Activated naive CD8-positive, alpha-beta T cell treated with anti-CD3 and anti-CD28 coated beads, Interleukin-2, amount 10 ng/mL, durations not matched to agents 7 days and 5 days (primary cell): Measurements from ENCODE around the gene NSUN7. TPM values are rescaled to one million over a fixed set of nuclear protein-coding genes. Genes with fewer than 3 reads are reported as not detected.
A peak's percentile ranks its signal among the peaks of the same experiment; 100 is the strongest.

Experiments
- ATAC-seq: fragments of 150-1000 bp; cut with Tn5 transposase; one replicate; pipeline ENCODE4 v1.10.0; 2021; ENCODE audit warnings: low read depth, moderate library complexity
- POLR2A ChIA-PET: fragments of 350-600 bp; sonication (Branson Sonifier 250); formaldehyde crosslinking; loops from one replicate; lab custom pipeline; 2021; ENCODE audit warnings: antibody characterized with exemption; lab: Charles Lee
- DNase-seq: peaks from one replicate; pipeline ENCODE4 v3.0.0; 2021
- H3K27ac Mint-ChIP-seq: one replicate; pipeline ENCODE4 v1.8.0; 2022; ENCODE audit warnings: mild to moderate bottlenecking, mixed read lengths
- H3K27me3 Mint-ChIP-seq: one replicate; pipeline ENCODE4 v1.8.0; 2022; ENCODE audit warnings: mild to moderate bottlenecking, moderate library complexity, mixed read lengths
- H3K36me3 Mint-ChIP-seq: one replicate; pipeline ENCODE4 v1.8.0; 2021; ENCODE audit warnings: mild to moderate bottlenecking, mixed read lengths
- H3K4me1 Mint-ChIP-seq: one replicate; pipeline ENCODE4 v1.8.0; 2021; ENCODE audit warnings: mixed read lengths
- H3K4me3 Mint-ChIP-seq: one replicate; pipeline ENCODE4 v1.8.0; 2022; ENCODE audit warnings: mild to moderate bottlenecking, moderate library complexity, mixed read lengths
- H3K9me3 Mint-ChIP-seq: one replicate; pipeline ENCODE4 v1.8.0; 2021; ENCODE audit warnings: mixed read lengths
- total RNA-seq, 2 experiments: library from RNA; stranded (reverse); gene quantifications; one replicate each; pipeline ENCODE4 v1.2.3, GENCODE V29; 2021

The NSUN7 gene
- total RNA-seq, 2 experiments from 2014 or later: 0.25 to 0.34 TPM

GRCh38 chr4:40846532-40846931 lies 96.8 kb downstream of the NSUN7 start:
- no peak overlapping the region for H3K27ac Mint-ChIP-seq
- H3K4me1 Mint-ChIP-seq: peaks cover 3% of the 10 kb centered on the region
- H3K4me3 Mint-ChIP-seq: no peak overlapping the region
- no peak for ATAC-seq
- H3K36me3 Mint-ChIP-seq: no peaks in the 10 kb centered on the region
- DNase-seq: no peak
- peaks cover 26% of the 10 kb centered on the region for H3K27me3 Mint-ChIP-seq
- POLR2A ChIA-PET: no interaction called here
- no peaks in the 10 kb centered on the region for H3K9me3 Mint-ChIP-seq

GRCh38 chr4:40848251-40848650 lies 98.5 kb downstream of the NSUN7 start:
- ATAC-seq (no peak), DNase-seq (no peak)
- Mint-ChIP-seq H3K4me3 (no peak overlapping the region), H3K9me3 (no peaks in the 10 kb centered on the region), H3K27me3 (peaks cover 33% of the 10 kb centered on the region), H3K27ac (no peak overlapping the region), H3K4me1 (no peaks in the 10 kb centered on the region), H3K36me3 (no peaks in the 10 kb centered on the region)
- POLR2A ChIA-PET: interaction anchor here (0.6 to 0.7 kb wide), 2 partner anchors 44 to 531 kb away, joined by 3 to 5 read pairs; no protein-coding TSS in a partner anchor

GRCh38 chr4:40848940-40849339 lies 99.2 kb downstream of the NSUN7 start:
- H3K27ac Mint-ChIP-seq: no peak overlapping the region

DNA sequence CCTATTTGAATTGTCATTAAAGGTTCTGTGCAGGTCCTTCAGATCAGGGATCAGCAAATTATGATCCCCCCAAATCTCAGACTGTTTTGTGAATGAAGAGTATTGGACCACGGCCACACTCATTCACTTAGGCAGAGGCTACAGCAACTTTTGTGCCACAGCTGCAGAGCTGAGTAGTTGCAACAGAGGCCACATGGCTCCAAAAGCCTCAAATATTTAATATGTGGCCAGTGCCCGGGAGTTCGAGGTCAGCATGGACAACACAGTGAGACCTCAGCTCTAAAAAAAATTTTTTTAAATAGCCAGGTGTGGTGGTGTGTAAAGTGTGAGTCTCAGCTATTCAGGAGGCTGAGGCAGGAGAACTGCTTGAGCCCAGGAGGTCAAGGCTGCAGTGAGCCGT lies 100.7 kb downstream of the NSUN7 start:
- ATAC-seq (no peak), DNase-seq (no peak)
- H3K4me3 Mint-ChIP-seq: no peak overlapping the region
- H3K27me3 Mint-ChIP-seq: peaks cover 50% of the 10 kb centered on the region
- no peaks in the 10 kb centered on the region for H3K4me1 Mint-ChIP-seq
- no peaks in the 10 kb centered on the region for H3K9me3 Mint-ChIP-seq
- no peaks in the 10 kb centered on the region for H3K36me3 Mint-ChIP-seq
- H3K27ac Mint-ChIP-seq: no peak overlapping the region
- POLR2A ChIA-PET: no interaction called here

More at GRCh38 chr4:40848940-40849339, 99.2 kb downstream of the NSUN7 start:
- Mint-ChIP-seq H3K36me3 (no peaks in the 10 kb centered on the region), H3K4me1 (no peaks in the 10 kb centered on the region), H3K27me3 (peaks cover 37% of the 10 kb centered on the region), H3K4me3 (no peak overlapping the region), H3K9me3 (no peaks in the 10 kb centered on the region)
- ATAC-seq (no peak), DNase-seq (no peak)
- POLR2A ChIA-PET: no interaction called here

- H3K4me3 Mint-ChIP-seq: peak overlapping the region; percentile 75
- ATAC-seq (no peak), DNase-seq (no peak)
- no peaks in the 10 kb centered on the region for H3K36me3 Mint-ChIP-seq
- peaks cover 8% of the 10 kb centered on the region for H3K4me1 Mint-ChIP-seq
- peaks cover 59% of the 10 kb centered on the region for H3K27me3 Mint-ChIP-seq
- no peak overlapping the region for H3K27ac Mint-ChIP-seq
- H3K9me3 Mint-ChIP-seq: no peaks in the 10 kb centered on the region
- POLR2A ChIA-PET: no interaction called here
These were observed 106.6 kb downstream of the NSUN7 start for GRCh38 chr4:40856277-40856839.

- DNase-seq (peak; percentile 79), ATAC-seq (peak; percentile 99)
- Mint-ChIP-seq H3K4me3 (peak overlapping the region; percentile 75), H3K4me1 (peaks cover 8% of the 10 kb centered on the region), H3K9me3 (no peaks in the 10 kb centered on the region), H3K27ac (no peak overlapping the region), H3K27me3 (peaks cover 60% of the 10 kb centered on the region), H3K36me3 (no peaks in the 10 kb centered on the region)
- POLR2A ChIA-PET: no interaction called here
These were observed 107.1 kb downstream of the NSUN7 start for GRCh38 chr4:40856840-40857362.

DNA sequence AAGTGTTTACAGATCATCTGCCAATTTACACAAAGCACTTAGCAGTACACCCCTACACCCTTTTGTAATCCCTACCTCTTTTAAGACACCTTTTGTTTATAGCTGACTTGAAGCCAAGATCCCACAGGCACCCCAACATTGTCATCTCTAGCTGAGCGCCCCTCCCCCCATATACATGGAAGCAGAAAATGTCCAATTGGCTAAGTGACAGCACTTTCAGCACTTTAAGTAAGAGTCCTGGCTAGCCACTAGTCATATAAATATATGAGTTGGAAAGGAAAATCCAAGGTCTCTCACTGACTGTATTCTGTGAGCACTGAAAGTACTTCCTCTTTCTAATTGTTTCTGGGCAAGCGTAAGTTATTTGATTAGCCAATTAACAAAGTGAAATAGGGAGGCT lies 108.2 kb downstream of the NSUN7 start:
- DNase-seq: no peak
- ATAC-seq: no peak
- Mint-ChIP-seq H3K4me3 (no peak overlapping the region), H3K9me3 (no peaks in the 10 kb centered on the region), H3K27me3 (peaks cover 60% of the 10 kb centered on the region), H3K27ac (no peak overlapping the region), H3K36me3 (no peaks in the 10 kb centered on the region), H3K4me1 (peaks cover 8% of the 10 kb centered on the region)
- POLR2A ChIA-PET: no interaction called here

- Mint-ChIP-seq H3K4me3 (no peak overlapping the region), H3K4me1 (peaks cover 8% of the 10 kb centered on the region), H3K27me3 (peaks cover 54% of the 10 kb centered on the region), H3K9me3 (no peaks in the 10 kb centered on the region), H3K27ac (no peak overlapping the region), H3K36me3 (no peaks in the 10 kb centered on the region)
- no peak for DNase-seq
- ATAC-seq: no peak
- POLR2A ChIA-PET: no interaction called here
These were observed 109.2 kb downstream of the NSUN7 start for GRCh38 chr4:40858962-40859361.

Other genes with a start within 250 kb of the NSUN7 start
- gene RBM47, start 120.1 kb upstream of the NSUN7 start, total RNA-seq: 1 to 10 TPM; 2.7 to 3.1 TPM